AG10803 (cell line): ENCODE results near the gene FN1.
A peak's percentile ranks its signal among the peaks of the same experiment; 100 is the strongest.

Source experiments
- DNase-seq: peaks from one replicate; pipeline ENCODE4 v3.0.0; 2010; ENCODE audit warnings: low read depth
- H3K4me3 ChIP-seq: 2 replicates; pipeline ENCODE4 v1.5.1; 2011; ENCODE audit warnings: mild to moderate bottlenecking, low read length, control low read depth
- TF ChIP-seq, protein P1 (sequence below): conservative IDR thresholded peaks from 2 replicates; pipeline ENCODE4 v1.5.1; 2011; ENCODE audit warnings: mild to moderate bottlenecking, low read length, control low read depth, inconsistent platforms

FN1 gene

DNA sequence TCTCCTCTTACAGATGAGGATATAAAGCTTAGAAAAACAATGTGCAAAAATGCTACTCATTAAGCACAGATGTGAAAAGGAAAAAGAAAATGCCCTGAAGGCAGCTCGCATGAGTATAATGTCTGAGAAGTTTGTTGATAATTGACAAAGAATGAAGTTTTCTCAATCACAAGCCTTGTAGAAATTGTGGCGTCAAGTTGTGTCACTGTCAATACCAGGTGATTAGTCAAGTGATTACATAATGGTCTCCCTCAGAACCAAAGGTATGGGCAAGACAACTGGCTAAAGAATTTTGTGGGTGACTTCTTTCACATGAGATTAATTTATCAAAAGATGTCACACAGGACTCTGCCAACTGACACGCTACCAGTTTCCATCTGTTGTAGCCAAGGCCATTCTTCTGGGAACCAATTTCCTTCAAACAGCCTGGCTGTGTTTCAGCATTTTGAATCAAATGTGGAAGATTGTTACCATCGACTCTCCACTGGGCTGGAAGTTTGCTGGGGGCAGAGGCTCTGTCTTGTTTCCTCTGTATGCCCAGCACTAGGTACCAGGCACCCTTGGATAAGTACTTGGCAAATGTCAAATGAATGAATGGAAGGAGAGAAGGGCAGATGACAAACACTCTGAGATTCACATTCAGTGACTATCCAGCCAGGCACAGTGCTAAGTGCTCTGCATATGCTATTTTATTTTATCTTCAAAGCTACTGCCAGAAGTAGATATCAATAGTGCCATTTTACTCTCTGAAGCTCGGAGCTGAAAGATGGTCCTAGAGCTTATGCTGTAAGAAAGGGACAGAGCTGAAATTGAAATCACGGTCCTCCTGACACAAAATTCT lies 5.9 kb upstream of the FN1 start:
- peak; percentile 98 for DNase-seq
- no peak overlapping the region for H3K4me3 ChIP-seq
- TF ChIP-seq, protein P1, sequence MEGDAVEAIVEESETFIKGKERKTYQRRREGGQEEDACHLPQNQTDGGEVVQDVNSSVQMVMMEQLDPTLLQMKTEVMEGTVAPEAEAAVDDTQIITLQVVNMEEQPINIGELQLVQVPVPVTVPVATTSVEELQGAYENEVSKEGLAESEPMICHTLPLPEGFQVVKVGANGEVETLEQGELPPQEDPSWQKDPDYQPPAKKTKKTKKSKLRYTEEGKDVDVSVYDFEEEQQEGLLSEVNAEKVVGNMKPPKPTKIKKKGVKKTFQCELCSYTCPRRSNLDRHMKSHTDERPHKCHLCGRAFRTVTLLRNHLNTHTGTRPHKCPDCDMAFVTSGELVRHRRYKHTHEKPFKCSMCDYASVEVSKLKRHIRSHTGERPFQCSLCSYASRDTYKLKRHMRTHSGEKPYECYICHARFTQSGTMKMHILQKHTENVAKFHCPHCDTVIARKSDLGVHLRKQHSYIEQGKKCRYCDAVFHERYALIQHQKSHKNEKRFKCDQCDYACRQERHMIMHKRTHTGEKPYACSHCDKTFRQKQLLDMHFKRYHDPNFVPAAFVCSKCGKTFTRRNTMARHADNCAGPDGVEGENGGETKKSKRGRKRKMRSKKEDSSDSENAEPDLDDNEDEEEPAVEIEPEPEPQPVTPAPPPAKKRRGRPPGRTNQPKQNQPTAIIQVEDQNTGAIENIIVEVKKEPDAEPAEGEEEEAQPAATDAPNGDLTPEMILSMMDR = no peak

- TF ChIP-seq, protein P1 = no peak
- H3K4me3 ChIP-seq = no peak overlapping the region
- DNase-seq = no peak
Measured at GRCh38 chr2:215439980-215440512, 4.2 kb upstream of the FN1 start.

DNA sequence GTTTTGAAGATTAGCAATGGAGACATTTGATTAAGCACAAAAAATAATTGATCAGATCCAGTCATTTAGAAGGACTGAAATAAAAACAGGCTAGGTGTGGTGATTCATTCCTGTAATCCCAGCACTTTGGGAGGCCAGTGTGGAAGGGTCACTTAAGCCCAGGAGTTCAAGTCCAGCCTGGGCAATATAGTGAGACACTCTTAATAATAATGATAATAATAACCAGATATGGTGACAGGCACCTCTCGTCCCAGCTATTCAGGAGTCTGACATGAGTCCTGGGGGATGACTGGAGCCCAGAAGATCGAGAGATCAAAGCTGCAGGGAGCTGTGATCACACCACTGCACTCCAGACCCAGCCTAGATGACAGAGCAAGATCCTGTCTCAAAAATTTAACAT lies 3.5 kb upstream of the FN1 start:
- no peak overlapping the region for H3K4me3 ChIP-seq
- TF ChIP-seq, protein P1 = no peak
- no peak for DNase-seq

GRCh38 chr2:215437614-215438013 lies 1.7 kb upstream of the FN1 start:
- TF ChIP-seq, protein P1 = no peak
- peak; percentile 62 for DNase-seq
- peak overlapping the region; percentile 71 for H3K4me3 ChIP-seq

GRCh38 chr2:215436705-215437565 lies 1.1 kb upstream of the FN1 start:
- peak; percentile 56 for DNase-seq
- H3K4me3 ChIP-seq = peak overlapping the region; percentile 71
- TF ChIP-seq, protein P1 = no peak

DNA sequence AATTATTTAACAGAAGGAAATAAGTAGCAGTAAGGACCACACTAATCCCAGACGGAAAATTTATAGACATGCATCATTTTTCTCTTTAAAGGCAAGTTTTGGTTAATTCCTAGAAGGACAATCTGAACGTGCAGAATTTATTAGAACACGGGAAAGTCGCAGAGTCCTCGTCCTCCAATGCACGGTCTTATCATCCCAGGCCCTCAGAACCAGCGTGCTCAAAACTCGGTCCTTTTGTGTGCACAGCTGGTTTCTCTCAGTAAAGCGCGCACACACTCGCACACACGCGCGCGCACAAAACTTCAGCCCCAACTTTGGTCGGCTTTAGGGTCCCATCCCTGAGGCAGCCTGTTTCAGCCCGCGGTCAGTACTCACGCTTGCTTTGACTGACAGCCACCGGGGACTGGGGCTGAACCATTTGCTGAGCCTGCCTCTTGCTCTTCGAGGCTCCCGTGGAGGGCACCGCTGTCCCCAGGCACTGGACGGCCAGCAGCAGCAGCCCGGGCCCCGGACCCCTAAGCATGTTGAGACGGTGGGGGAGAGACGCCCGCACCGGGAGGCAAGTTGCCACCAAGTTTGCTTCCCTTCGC lies 493 bp downstream of the FN1 start:
- H3K4me3 ChIP-seq = peak overlapping the region; percentile 89
- TF ChIP-seq, protein P1 = no peak
- no peak for DNase-seq
